Hair follicle dermal papilla cell (primary cell): ENCODE data around the gene TMEM239. TPM values are rescaled to one million over a fixed set of nuclear protein-coding genes. Genes with fewer than 3 reads are reported as not detected.

Experiments used
- total RNA-seq: library from RNA; depleted of rRNA; stranded (reverse); fragments of >200 nt; gene quantifications from 2 replicates; pipeline ENCODE4 v1.2.3, GENCODE V29; 2012

TMEM239 gene
- under 0.01 and 0.49 TPM in 2 replicates for total RNA-seq

GRCh38 chr20:2816030-2816582 lies at the start of gene TMEM239:
Gene TMEM239, plus strand, starts transcription at chr20:2816364. Its CDS starts 191 bp downstream, at chr20:2816555.

GRCh38 chr20:2800521-2801285 lies 15.5 kb upstream of the TMEM239 start, which contains the start of gene CPXM1:
Gene CPXM1, minus strand, starts transcription at chr20:2800627. Its CDS starts 55 bp downstream, at chr20:2800572.

GRCh38 chr20:2814587-2815051 lies 1.5 kb upstream of the TMEM239 start, which contains the start of gene C20orf141:
Gene C20orf141, plus strand, starts transcription at chr20:2814987. Its CDS starts 198 bp downstream, at chr20:2815185.

GRCh38 chr20:2840138-2840966 lies 24.2 kb downstream of the TMEM239 start, which contains the start of the genes PCED1A and VPS16:
Gene PCED1A, minus strand, starts transcription at chr20:2840655. Its CDS starts 743 bp downstream, at chr20:2839912.
Gene VPS16, plus strand, starts transcription at chr20:2840745. Its CDS starts 30 bp downstream, at chr20:2840775.

Other genes with a start within 250 kb of the TMEM239 start
- 81.8 and 93.3 TPM in 2 replicates for gene NOP56, start 163.7 kb upstream of the TMEM239 start, total RNA-seq
- 57.0 and 66.4 TPM in 2 replicates for gene IDH3B, start 152.1 kb upstream of the TMEM239 start, total RNA-seq
- 0.73 and 3.1 TPM in 2 replicates for gene EBF4, start 123.6 kb upstream of the TMEM239 start, total RNA-seq
- 0.65 and 0.73 TPM in 2 replicates for gene CPXM1, start 15.7 kb upstream of the TMEM239 start, total RNA-seq
- not detected in 2 replicates for gene C20orf141, start 1.4 kb upstream of the TMEM239 start, total RNA-seq
- 37.6 and 38.6 TPM in 2 replicates for gene PCED1A, start 24.3 kb downstream of the TMEM239 start, total RNA-seq
- 46.4 and 47.6 TPM in 2 replicates for gene VPS16, start 24.4 kb downstream of the TMEM239 start, total RNA-seq
- gene PTPRA, start 57.1 kb downstream of the TMEM239 start, total RNA-seq: 59.0 and 63.4 TPM in 2 replicates
- 0.49 TPM in 1 of 2 replicates, not detected in the other for gene GNRH2, start 227.3 kb downstream of the TMEM239 start, total RNA-seq
- 15.3 and 20.4 TPM in 2 replicates for gene MRPS26, start 229.7 kb downstream of the TMEM239 start, total RNA-seq